Spleen (tissue), 7 donors: Measurements from ENCODE around the gene SLC35F3.

Experiments
- POLR2AphosphoS5 ChIP-seq, 3 donors: sonication (generic); formaldehyde crosslinking; IDR thresholded peaks; one replicate each; pipeline ENCODE4 v1.5.1; 2017; ENCODE audit warnings: antibody characterized with exemption in 3 of 3
- TF ChIP-seq, protein P1 (sequence below), 11 experiments: fragments of 200-600 bp in 7 of 11; fragments of 450-650 bp in 4 of 11; sonication (generic) in 4 of 11; IDR thresholded peaks in 8 of 11; conservative IDR thresholded peaks in 3 of 11; 1 replicate in 7 of 11; 2 replicates in 4 of 11; pipeline versions ENCODE4 v1.4.0 to v1.8.0; 2016 to 2021; ENCODE audit warnings: antibody characterized with exemption in 11 of 11, inconsistent platforms in 4 of 11, mild to moderate bottlenecking in 1 of 11
- donor health status: DM: no; HTN: no; CAD: no; lungs with moderate emphysema.
- donor health status: DM: no; HTN: no; CAD: no.
- donor health status: DM: no; HTN: no; CAD: no.

- TF ChIP-seq POLR2AphosphoS5 (IDR thresholded peaks at IDR 0.05), result no peak
- TF ChIP-seq, protein P1, sequence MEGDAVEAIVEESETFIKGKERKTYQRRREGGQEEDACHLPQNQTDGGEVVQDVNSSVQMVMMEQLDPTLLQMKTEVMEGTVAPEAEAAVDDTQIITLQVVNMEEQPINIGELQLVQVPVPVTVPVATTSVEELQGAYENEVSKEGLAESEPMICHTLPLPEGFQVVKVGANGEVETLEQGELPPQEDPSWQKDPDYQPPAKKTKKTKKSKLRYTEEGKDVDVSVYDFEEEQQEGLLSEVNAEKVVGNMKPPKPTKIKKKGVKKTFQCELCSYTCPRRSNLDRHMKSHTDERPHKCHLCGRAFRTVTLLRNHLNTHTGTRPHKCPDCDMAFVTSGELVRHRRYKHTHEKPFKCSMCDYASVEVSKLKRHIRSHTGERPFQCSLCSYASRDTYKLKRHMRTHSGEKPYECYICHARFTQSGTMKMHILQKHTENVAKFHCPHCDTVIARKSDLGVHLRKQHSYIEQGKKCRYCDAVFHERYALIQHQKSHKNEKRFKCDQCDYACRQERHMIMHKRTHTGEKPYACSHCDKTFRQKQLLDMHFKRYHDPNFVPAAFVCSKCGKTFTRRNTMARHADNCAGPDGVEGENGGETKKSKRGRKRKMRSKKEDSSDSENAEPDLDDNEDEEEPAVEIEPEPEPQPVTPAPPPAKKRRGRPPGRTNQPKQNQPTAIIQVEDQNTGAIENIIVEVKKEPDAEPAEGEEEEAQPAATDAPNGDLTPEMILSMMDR (IDR thresholded peaks at IDR 0.05 in 8 of 11, conservative IDR thresholded peaks at IDR 0.05 in 3 of 11), result no peak
Measured at GRCh38 chr1:234106032-234106431, 201.6 kb downstream of the SLC35F3 start.
